ENCODE data around the gene LAMC1.

GRCh38 chr1:183030053-183030452 lies 6.8 kb downstream of the LAMC1 start:
- TF ChIP-seq CTCF (conservative IDR thresholded peaks at IDR 0.05 in 1 of 2, IDR thresholded peaks at IDR 0.05 in 1 of 2; ENCODE audit: low read depth in 1 of 2, low read length in 2 of 2) (no peak), EZH2 (IDR thresholded peaks at IDR 0.05; ENCODE audit: low read length, missing control alignments) (no peak)

Data from fibroblast of lung (primary cell).